ENCODE results near the gene LPCAT1. TPM values are rescaled to one million over a fixed set of nuclear protein-coding genes. Genes with fewer than 3 reads are reported as not detected.

The LPCAT1 gene
- polyA plus RNA-seq, 4 donors = 4.5 to 22.3 (median 7.5) TPM

GRCh38 chr5:1445313-1445688 is 78.5 kb downstream of the LPCAT1 start, which contains the start of gene SLC6A3:
Gene SLC6A3 (minus strand): TSS chr5:1445440. CDS start chr5:1443197, 2,243 bp downstream.
- no peak for FAIRE-seq
- peaks cover 0 to 3% of the 10 kb centered on the region in 2 donors for H3K9me3 ChIP-seq (ENCODE audit: control insufficient read depth in 2 of 2, insufficient read depth in 1 of 2, low read depth in 1 of 2, low read length in 1 of 2)
- no peak within 1 kb of the TSS for H3K4me3 ChIP-seq (ENCODE audit: low read depth in 1 of 3, low read length in 3 of 3)
- H3K27ac ChIP-seq (ENCODE audit: low read depth in 1 of 3, low read length in 2 of 3) = no peak within 1 kb of the TSS
- peaks cover 0 to 10% (median 0%) of the 10 kb centered on the region in 3 donors for H3K4me1 ChIP-seq (ENCODE audit: control insufficient read depth in 3 of 3, insufficient read depth in 2 of 3, low read depth in 1 of 3, low read length in 2 of 3)
- peaks cover 0 to 75% (median 29%) of the 10 kb centered on the region in 3 donors for H3K27me3 ChIP-seq (ENCODE audit: control insufficient read depth in 3 of 3, insufficient read depth in 3 of 3, low read length in 3 of 3)
- no peaks in the 10 kb centered on the region for H3K36me3 ChIP-seq (ENCODE audit: control insufficient read depth in 3 of 3, insufficient read depth in 2 of 3, low read depth in 1 of 3, low read length in 3 of 3)
- peak; percentile 28 to 67 for DNase-seq
- 2 to 9% (median 4%) methylated on average over 24 to 52 of the region's 52 CpGs for WGBS, 3 donors

- 4 to 8% (median 6%) methylated on average over 59 to 68 of the region's 68 CpGs for WGBS, 3 donors
- DNase-seq (peak in 1 of 2 donors; percentile 13), FAIRE-seq (no peak)
- H3K27me3 ChIP-seq (ENCODE audit: control insufficient read depth in 3 of 3, insufficient read depth in 3 of 3, low read length in 3 of 3) = peaks cover 0 to 75% (median 29%) of the 10 kb centered on the region in 3 donors
- H3K27ac ChIP-seq (ENCODE audit: low read depth in 1 of 3, low read length in 2 of 3) = no peak overlapping the region
- H3K4me1 ChIP-seq (ENCODE audit: control insufficient read depth in 3 of 3, insufficient read depth in 2 of 3, low read depth in 1 of 3, low read length in 2 of 3) = peaks cover 0 to 10% (median 0%) of the 10 kb centered on the region in 3 donors
- H3K4me3 ChIP-seq (ENCODE audit: low read depth in 1 of 3, low read length in 3 of 3) = no peak overlapping the region
- H3K9me3 ChIP-seq (ENCODE audit: control insufficient read depth in 2 of 2, insufficient read depth in 1 of 2, low read depth in 1 of 2, low read length in 1 of 2) = peaks cover 0 to 3% of the 10 kb centered on the region in 2 donors
- H3K36me3 ChIP-seq (ENCODE audit: control insufficient read depth in 3 of 3, insufficient read depth in 2 of 3, low read depth in 1 of 3, low read length in 3 of 3) = no peaks in the 10 kb centered on the region
Measured at GRCh38 chr5:1444361-1445189, 79.2 kb downstream of the LPCAT1 start.

GRCh38 chr5:1443991-1444360 is 79.8 kb downstream of the LPCAT1 start:
- WGBS, 3 donors = 12 to 47% (median 27%) methylated on average over 15 of the region's 15 CpGs
- H3K27ac ChIP-seq (ENCODE audit: low read depth in 1 of 3, low read length in 2 of 3) = no peak overlapping the region
- H3K4me1 ChIP-seq (ENCODE audit: control insufficient read depth in 3 of 3, insufficient read depth in 2 of 3, low read depth in 1 of 3, low read length in 2 of 3) = peaks cover 0 to 10% (median 0%) of the 10 kb centered on the region in 3 donors
- H3K9me3 ChIP-seq (ENCODE audit: control insufficient read depth in 2 of 2, insufficient read depth in 1 of 2, low read depth in 1 of 2, low read length in 1 of 2) = peaks cover 0 to 3% of the 10 kb centered on the region in 2 donors
- DNase-seq (no peak), FAIRE-seq (no peak)
- peaks cover 0 to 69% (median 29%) of the 10 kb centered on the region in 3 donors for H3K27me3 ChIP-seq (ENCODE audit: control insufficient read depth in 3 of 3, insufficient read depth in 3 of 3, low read length in 3 of 3)
- H3K4me3 ChIP-seq (ENCODE audit: low read depth in 1 of 3, low read length in 3 of 3) = no peak overlapping the region
- no peaks in the 10 kb centered on the region for H3K36me3 ChIP-seq (ENCODE audit: control insufficient read depth in 3 of 3, insufficient read depth in 2 of 3, low read depth in 1 of 3, low read length in 3 of 3)

- Histone ChIP-seq H3K27ac (ENCODE audit: low read depth in 1 of 3, low read length in 2 of 3) (no peak overlapping the region), H3K4me1 (ENCODE audit: control insufficient read depth in 3 of 3, insufficient read depth in 2 of 3, low read depth in 1 of 3, low read length in 2 of 3) (peaks cover 0 to 10% (median 0%) of the 10 kb centered on the region in 3 donors), H3K4me3 (ENCODE audit: low read depth in 1 of 3, low read length in 3 of 3) (no peak overlapping the region), H3K27me3 (ENCODE audit: control insufficient read depth in 3 of 3, insufficient read depth in 3 of 3, low read length in 3 of 3) (peaks cover 0 to 63% (median 31%) of the 10 kb centered on the region in 3 donors), H3K36me3 (ENCODE audit: control insufficient read depth in 3 of 3, insufficient read depth in 2 of 3, low read depth in 1 of 3, low read length in 3 of 3) (no peaks in the 10 kb centered on the region), H3K9me3 (ENCODE audit: control insufficient read depth in 2 of 2, insufficient read depth in 1 of 2, low read depth in 1 of 2, low read length in 1 of 2) (peaks cover 0 to 3% of the 10 kb centered on the region in 2 donors)
- DNase-seq (no peak), FAIRE-seq (no peak)
- 66 to 81% (median 67%) methylated on average over 9 of the region's 9 CpGs for WGBS, 3 donors
Measured at GRCh38 chr5:1443171-1443570, 80.6 kb downstream of the LPCAT1 start.

- Histone ChIP-seq H3K36me3 (ENCODE audit: control insufficient read depth in 3 of 3, insufficient read depth in 2 of 3, low read depth in 1 of 3, low read length in 3 of 3) (no peaks in the 10 kb centered on the region), H3K4me3 (ENCODE audit: low read depth in 1 of 3, low read length in 3 of 3) (no peak overlapping the region), H3K9me3 (ENCODE audit: control insufficient read depth in 2 of 2, insufficient read depth in 1 of 2, low read depth in 1 of 2, low read length in 1 of 2) (peaks cover 0 to 3% of the 10 kb centered on the region in 2 donors), H3K4me1 (ENCODE audit: control insufficient read depth in 3 of 3, insufficient read depth in 2 of 3, low read depth in 1 of 3, low read length in 2 of 3) (peaks cover 0 to 12% (median 0%) of the 10 kb centered on the region in 3 donors), H3K27me3 (ENCODE audit: control insufficient read depth in 3 of 3, insufficient read depth in 3 of 3, low read length in 3 of 3) (peaks cover 0 to 56% (median 31%) of the 10 kb centered on the region in 3 donors), H3K27ac (ENCODE audit: low read depth in 1 of 3, low read length in 2 of 3) (no peak overlapping the region)
- DNase-seq = no peak
- no peak for FAIRE-seq
- WGBS, 3 donors = 66 to 75% (median 67%) methylated on average over 35 to 36 of the region's 36 CpGs
Measured at GRCh38 chr5:1442222-1443145, 81.3 kb downstream of the LPCAT1 start.

- Histone ChIP-seq H3K4me3 (ENCODE audit: low read depth in 1 of 3, low read length in 3 of 3) (no peak overlapping the region), H3K4me1 (ENCODE audit: control insufficient read depth in 3 of 3, insufficient read depth in 2 of 3, low read depth in 1 of 3, low read length in 2 of 3) (peaks cover 0 to 17% (median 0%) of the 10 kb centered on the region in 3 donors), H3K27ac (ENCODE audit: low read depth in 1 of 3, low read length in 2 of 3) (no peak overlapping the region), H3K36me3 (ENCODE audit: control insufficient read depth in 3 of 3, insufficient read depth in 2 of 3, low read depth in 1 of 3, low read length in 3 of 3) (no peaks in the 10 kb centered on the region), H3K9me3 (ENCODE audit: control insufficient read depth in 2 of 2, insufficient read depth in 1 of 2, low read depth in 1 of 2, low read length in 1 of 2) (peaks cover 0 to 3% of the 10 kb centered on the region in 2 donors), H3K27me3 (ENCODE audit: control insufficient read depth in 3 of 3, insufficient read depth in 3 of 3, low read length in 3 of 3) (peaks cover 0 to 45% (median 31%) of the 10 kb centered on the region in 3 donors)
- WGBS, 3 donors = 90 to 97% (median 94%) methylated on average over 24 of the region's 24 CpGs
- FAIRE-seq (no peak), DNase-seq (no peak)
Measured at GRCh38 chr5:1441166-1441865, 82.4 kb downstream of the LPCAT1 start.

GRCh38 chr5:1440098-1440493 is 83.7 kb downstream of the LPCAT1 start:
- DNase-seq = no peak
- no peak for FAIRE-seq
- Histone ChIP-seq H3K27ac (ENCODE audit: low read depth in 1 of 3, low read length in 2 of 3) (no peak overlapping the region), H3K4me3 (ENCODE audit: low read depth in 1 of 3, low read length in 3 of 3) (no peak overlapping the region), H3K27me3 (ENCODE audit: control insufficient read depth in 3 of 3, insufficient read depth in 3 of 3, low read length in 3 of 3) (peaks cover 0 to 40% (median 31%) of the 10 kb centered on the region in 3 donors), H3K9me3 (ENCODE audit: control insufficient read depth in 2 of 2, insufficient read depth in 1 of 2, low read depth in 1 of 2, low read length in 1 of 2) (peaks cover 0 to 3% of the 10 kb centered on the region in 2 donors), H3K36me3 (ENCODE audit: control insufficient read depth in 3 of 3, insufficient read depth in 2 of 3, low read depth in 1 of 3, low read length in 3 of 3) (no peaks in the 10 kb centered on the region), H3K4me1 (ENCODE audit: control insufficient read depth in 3 of 3, insufficient read depth in 2 of 3, low read depth in 1 of 3, low read length in 2 of 3) (peaks cover 0 to 17% (median 0%) of the 10 kb centered on the region in 3 donors)
- WGBS, 3 donors = 91 to 93% (median 92%) methylated on average over 3 of the region's 3 CpGs

Measured in small intestine (tissue), 7 donors.